ENCODE measurements around the gene TTC28. TPM values are rescaled to one million over a fixed set of nuclear protein-coding genes. Genes with fewer than 3 reads are reported as not detected.

TTC28 gene
- total RNA-seq, 2 donors from 2014 or later = 8.8 to 12.0 TPM

DNA sequence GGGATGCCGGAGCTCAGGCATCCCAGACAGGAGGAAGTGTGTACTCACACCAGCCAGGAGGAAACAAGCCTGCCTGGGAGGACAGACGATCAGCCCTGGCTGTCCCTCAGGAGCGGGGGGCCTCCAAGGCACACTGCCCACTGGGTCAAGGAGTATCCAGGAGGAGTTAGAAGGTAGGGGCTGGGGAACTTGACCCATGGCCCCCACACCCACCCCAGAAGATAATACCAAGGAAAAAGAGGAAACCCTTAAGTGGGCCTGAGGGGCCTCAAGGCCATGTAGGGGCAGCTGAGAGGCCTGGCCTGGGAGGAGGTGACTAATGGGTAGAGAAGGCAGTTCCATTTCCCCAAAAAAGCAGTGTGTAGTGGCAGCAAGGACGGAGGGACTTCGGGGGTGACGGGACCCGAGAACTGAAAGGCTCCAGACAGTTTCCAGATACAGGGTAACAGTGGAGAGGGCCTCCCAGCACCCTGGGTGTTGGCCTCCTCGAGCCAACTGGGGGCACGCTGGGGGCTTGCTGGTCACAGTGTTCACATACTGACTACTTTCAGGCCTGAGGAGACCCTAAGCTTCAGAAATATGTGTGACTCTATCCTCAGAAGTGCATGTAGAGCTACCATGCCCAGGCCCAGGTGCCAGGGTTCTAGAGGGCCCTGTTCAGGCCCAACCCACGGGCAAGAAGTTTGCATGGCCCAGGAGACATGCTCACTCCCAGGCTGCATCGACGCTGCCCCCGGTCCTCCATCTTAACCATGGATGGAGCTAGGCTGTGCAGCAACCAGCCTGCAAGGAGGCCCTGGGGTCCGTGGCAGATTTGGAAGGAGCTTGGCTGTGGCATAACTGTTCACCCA is 684.9 kb downstream of the TTC28 start:
- intact Hi-C loops (cut with DNase I, micrococcal nuclease) = no loop called here
- ATAC-seq = no peak
- no peak for DNase-seq

DNA sequence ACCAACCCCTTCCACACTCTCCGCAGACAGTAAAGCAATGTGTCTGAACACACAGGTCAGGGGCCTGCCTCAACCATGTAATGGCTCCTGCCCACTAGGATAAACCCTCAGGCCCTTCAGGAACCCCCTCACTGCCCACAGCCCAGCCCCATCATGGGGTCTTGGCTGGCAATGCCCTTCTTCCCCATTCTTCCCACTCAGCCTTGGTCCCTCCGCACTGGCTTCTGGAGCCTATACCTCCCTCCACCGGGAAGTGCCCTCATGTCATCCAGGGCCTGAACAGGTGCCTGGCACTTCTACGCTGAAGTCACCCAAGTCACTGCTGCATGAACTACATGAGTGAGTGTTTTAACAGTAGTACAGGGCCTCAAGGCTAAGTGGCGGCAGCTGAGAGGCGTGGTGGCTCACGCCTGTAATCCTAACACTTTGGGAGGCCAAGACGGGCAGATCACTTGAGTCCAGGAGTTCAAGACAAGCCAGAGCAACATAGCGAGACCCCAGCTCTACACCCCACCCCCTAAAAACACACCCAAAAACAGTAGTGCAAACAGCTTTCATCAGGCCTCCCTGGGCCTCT is 685.8 kb downstream of the TTC28 start:
- no peak for DNase-seq
- no peak for ATAC-seq
- intact Hi-C loops (cut with DNase I, micrococcal nuclease) = no loop called here

DNA sequence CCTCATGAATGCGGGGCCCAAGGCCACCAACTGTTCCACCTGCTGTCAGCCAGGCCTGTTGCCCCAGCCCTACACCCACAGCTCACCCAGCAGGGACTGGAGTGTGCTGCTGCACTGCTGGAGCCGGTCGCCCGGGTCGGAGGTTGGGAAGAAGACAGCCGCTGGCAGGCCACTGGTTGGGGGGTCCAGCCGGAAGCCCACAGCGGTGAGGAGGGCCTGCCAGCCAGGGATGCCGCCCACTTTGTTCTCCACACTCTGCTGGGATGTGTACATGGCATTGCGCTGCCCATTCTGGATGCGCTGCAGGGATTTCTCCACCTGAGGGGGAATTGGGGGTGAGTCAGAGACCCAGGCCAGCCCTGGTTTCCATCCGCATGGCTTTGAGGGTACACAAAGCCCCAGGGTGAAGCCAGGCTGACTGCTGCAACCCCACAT is 686.4 kb downstream of the TTC28 start:
- intact Hi-C loops (cut with DNase I, micrococcal nuclease) = no loop called here
- ATAC-seq = no peak
- no peak for DNase-seq

DNA sequence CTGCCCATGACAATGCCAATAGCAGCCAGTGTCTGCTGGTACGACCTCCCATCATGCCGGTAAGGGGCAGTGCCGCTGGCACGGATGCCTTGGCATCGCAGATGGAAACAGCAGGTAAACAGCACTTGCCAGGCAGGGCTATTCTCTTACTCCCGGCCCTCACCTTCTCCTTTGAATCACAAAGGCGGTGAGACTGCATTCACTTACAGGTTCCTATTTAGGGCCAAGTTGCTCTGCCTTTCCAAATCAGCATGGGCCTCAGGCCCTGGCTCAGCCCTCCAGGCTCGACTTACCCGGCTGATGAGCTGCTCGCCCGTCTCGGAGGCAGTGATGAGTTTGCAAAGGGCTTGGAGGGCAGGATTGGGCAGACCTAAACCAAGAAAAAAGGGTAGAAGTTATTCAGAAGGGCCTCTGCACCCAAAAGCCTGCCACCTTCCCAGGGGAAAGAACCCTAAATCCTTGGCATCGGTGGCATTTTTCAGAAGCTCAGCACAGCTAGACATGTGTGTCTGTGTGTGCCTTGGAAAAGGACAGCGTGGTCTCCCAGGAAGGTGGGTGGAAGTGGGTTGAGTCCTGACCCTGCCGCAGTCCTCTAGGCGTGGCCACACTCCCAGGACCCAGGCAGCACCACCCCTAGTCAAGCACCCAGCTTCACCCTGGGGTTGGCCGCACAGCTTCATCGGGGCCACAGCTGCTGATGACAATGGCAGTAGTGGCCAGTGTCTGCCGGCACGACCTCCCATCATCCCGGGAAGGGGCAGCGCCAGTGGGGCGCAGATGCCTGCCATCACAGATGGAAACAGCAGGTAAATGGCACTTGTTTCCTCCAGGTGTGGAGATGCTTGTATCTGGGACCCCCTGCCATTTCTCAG is 687.1 kb downstream of the TTC28 start:
- intact Hi-C loops (cut with DNase I, micrococcal nuclease) = no loop called here
- no peak for ATAC-seq
- no peak for DNase-seq

DNA sequence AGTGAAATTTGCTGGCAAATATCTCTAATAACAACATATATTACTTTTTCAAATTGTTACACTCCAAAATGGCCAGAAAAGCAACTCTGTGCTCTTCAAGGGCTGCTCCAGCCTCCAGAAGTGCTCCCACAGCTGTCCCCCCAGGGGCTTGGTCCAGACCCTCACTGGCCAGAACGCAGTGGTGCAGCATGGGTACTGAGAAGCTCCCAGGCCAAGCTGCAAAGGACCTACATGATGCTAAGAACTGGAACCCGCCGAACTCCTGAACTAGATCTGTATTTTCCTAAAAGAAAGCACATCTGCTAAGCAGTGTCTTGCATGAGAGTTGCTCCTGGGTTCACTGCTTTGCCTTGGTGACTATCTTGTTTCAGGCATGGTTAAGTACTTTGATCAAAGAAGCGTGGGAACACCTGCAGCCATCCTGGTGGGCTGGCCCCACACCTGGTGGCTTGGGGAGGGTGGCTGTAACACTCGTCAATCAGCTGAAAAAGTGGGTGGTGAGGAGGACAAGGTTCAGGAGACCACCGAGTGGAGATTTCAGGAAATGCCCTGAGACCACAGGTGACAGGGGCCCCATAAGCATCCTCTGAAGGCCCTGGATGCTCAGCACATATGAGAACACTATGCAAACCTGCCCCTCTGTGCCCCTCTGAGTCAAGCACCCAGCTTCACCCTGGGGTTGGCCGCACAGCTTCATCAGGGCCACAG is 687.9 kb downstream of the TTC28 start:
- DNase-seq (no peak), ATAC-seq (no peak)
- intact Hi-C loops (cut with DNase I, micrococcal nuclease) = no loop called here

DNA sequence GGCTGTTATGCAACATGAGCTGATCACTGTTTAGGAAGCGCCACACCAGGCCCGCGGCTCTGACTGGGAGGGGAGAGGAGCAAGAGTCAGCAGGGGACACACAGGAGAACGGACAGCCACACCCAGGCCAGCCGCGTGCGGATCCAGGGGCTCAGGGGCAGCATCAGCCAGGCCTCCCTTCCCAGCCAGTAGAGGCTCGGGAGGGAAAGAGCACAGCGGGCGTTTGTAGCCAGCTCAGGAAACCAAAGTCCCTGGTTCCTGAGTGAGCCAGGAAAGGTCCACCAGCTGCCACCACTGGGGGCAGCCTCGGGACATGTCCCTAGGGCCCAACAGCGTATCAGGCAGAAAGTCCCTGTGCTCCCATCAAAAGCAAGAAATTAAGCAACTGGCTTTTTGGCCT is 688.8 kb downstream of the TTC28 start:
- peak; percentile 37 for ATAC-seq
- intact Hi-C loops (cut with DNase I, micrococcal nuclease) = no loop called here
- peak; percentile 18 to 49 for DNase-seq

DNA sequence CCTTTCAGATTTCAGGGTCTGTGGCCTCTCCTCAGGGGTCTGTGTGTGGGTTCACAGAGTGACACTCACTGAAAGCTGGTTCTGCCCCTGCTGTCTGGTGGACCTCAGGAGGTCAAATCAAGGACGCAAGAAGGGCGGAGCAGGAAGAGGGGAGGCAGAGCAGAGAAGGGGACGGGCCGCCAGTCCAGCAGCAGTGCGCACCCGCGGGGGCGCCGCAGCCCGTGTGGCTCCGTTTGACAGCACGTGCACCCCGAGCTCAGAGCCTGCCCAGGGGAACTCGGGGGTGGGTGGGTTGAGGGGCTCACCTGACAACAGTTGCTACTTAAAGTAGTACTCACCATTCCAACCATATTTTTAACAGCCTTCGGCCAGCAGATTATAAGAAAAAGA is 689.2 kb downstream of the TTC28 start:
- no peak for DNase-seq
- ATAC-seq = no peak
- intact Hi-C loops (cut with DNase I, micrococcal nuclease) = no loop called here

DNA sequence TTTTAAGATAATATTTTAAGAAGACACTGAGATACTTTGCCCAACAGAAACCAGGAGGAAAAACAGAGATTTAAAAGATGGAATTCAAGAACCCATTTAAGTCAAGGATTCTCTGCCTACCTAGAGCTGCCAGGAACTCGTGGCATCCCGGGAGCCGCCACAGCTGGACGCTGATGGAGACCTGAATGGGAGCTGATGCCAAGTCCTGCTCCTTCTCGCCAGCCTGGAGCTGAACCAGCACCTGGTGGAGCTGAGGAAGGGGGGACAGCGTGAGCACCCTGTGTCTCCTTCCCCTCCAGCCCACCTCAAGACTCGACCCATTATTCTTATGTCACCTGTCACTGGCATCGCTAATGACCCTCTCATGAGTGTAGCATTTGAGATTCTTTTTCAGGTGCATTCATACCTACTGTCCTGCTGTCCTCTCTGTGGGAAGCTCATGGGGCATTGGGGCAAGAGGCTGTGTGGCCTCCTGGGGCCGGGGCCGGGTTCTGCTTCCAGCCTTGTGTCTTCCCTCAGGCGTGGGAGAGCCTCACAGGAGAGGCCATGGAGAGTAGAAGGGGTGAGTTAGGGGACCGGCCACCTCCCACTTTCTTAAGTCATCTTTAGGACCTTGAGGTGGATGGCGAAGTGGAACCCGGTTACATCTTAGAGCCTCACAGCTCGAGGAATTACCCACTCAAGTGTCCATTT is 689.7 kb downstream of the TTC28 start:
- ATAC-seq = no peak
- intact Hi-C loops (cut with DNase I, micrococcal nuclease) = no loop called here
- DNase-seq = no peak

DNA sequence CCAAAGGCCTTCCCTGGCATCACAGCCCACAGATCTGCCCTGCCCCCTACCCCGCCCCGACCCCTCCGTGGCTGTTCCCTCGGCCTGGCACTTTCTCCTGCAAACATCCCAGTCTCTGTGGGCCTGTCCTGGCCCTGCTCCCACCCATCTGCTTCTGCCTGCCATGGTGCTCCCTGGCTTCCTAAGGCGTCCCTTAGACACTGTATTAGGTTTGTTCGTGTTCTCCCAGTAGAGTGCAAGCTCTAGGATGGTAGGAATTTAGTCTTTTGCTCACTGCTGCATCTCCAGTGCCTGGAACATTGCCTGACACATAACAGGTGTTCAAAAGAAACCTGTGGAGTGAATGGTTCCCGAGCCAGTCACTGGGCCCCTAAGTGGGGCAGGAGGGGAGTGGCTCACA is 690.9 kb downstream of the TTC28 start:
- DNase-seq (no peak), ATAC-seq (no peak)
- intact Hi-C loops (cut with DNase I, micrococcal nuclease) = no loop called here

DNA sequence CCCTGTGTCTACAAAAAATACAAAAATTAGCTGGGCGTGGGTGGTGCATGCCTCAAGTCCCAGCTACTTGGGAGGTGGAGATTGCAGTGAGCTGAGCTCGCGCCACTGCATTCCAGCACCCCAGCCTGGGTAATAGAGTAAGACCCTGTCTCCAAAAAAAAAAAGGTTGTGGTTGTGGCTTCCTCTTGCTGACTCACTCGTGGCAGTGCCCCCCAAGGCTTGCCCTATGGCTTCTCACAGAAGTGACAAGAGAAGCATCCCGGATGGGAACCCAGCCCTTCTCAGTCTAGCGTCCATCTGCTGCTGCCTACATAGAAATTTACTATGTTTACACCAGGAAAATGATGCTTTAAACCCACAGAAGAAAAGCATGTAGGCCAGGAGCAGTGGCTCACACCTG is 692.1 kb downstream of the TTC28 start:
- intact Hi-C loops (cut with DNase I, micrococcal nuclease) = no loop called here
- ATAC-seq (no peak), DNase-seq (no peak)

DNA sequence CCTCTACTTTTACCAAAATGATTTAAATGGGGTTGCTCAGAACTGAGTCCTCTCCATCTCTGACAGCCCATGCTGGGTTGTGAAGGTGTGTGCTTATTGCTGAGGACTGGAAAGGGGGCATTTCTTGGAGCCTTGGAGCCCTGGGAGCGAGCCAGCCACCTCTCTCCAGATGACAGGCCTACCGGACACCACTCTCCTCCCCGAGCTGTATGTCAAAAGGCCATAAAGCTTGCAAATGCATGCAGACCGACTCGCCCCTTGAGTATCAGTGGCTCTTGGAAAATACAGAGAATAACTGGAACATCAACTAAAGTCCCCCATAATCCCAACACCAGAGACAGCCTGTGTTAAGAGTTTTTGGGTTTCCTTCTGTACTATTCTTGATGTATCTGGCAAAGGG is 692.7 kb downstream of the TTC28 start:
- ATAC-seq (no peak), DNase-seq (no peak)
- intact Hi-C loops (cut with DNase I, micrococcal nuclease) = no loop called here

DNA sequence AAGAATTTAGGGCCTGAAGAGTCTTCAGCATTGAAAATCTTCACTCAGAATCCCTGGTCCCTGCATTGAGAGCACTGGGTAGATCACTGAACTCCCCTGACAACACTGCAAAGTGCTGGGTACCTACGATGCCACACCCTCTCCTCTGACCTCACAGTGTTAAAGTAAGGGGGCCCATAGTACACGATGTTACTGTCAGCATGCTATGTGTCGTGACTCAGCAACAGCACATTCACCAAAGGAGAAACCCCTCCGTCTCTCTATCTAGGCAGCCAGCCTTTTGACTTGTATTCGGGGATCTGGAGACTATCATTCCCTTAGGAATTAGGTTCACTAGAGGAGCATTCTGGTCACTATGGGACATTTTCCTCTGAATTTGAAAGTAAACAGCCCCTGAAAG is 693.2 kb downstream of the TTC28 start:
- intact Hi-C loops (cut with DNase I, micrococcal nuclease) = no loop called here
- ATAC-seq (no peak), DNase-seq (no peak)

DNA sequence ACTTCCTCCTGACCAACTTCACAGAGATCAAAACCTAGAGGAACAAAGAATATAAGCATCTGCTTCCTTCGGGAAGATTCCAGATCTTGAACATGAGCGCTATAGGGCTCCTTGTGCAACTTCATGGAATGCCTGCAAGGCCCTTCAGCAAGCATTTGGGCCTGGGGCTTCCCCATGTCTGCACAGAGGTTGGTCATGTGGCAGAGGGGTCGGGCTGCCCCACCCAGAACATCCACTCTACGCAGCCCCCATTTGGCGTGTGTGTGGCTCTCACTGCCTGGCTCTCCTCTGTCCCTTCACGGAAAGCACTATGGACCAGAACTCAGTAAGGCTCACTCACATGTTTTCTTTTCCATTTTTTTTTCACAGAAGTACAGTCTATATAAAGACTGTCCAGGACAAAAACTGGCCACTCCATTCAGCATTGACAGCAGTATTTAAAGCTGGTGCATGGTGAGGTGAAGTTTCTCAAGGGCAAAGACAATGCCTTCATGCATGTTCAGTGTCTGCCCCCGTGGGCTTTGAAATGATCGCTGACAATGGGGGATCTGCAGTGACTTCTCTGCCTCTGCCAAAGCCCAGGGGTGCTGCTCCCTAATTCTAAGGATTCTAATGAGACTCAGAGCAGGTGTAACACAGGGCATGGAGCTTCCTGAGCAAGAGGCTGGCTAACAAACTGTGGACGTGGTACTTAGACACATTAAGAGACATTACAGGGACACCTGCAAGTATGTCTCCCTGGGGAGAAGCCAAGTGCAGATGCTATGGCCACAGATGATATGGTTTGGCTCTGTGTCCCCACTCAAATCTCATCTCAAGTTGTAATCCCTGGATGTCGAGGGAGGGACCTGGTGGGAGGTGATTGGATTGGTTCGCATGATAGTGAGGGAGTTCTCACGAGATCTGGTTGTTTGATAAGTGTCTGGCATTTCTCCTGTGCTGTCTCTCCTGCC is 694.0 kb downstream of the TTC28 start:
- intact Hi-C loops (cut with DNase I, micrococcal nuclease) = no loop called here
- DNase-seq = no peak
- no peak for ATAC-seq

DNA sequence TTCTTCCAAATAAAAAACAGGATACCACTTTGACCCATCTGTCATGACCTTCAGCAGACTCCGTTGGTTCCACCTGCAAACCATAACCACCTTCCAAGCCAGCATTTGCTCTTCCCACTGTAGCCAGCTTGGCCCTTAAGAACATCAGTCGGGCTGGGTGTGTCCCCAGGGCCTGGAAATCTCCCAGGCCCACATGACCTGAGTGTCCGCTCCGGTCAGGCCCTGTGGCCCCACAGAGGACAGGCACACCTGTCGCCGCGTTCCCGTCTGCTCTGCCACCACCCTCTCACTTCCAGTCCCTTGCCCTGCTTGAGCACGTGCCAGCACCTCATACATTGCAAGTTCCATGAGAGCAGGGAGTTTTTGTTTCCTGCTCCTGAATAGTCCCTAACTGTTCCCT is 694.9 kb downstream of the TTC28 start:
- intact Hi-C loops (cut with DNase I, micrococcal nuclease) = no loop called here
- no peak for ATAC-seq
- no peak for DNase-seq

DNA sequence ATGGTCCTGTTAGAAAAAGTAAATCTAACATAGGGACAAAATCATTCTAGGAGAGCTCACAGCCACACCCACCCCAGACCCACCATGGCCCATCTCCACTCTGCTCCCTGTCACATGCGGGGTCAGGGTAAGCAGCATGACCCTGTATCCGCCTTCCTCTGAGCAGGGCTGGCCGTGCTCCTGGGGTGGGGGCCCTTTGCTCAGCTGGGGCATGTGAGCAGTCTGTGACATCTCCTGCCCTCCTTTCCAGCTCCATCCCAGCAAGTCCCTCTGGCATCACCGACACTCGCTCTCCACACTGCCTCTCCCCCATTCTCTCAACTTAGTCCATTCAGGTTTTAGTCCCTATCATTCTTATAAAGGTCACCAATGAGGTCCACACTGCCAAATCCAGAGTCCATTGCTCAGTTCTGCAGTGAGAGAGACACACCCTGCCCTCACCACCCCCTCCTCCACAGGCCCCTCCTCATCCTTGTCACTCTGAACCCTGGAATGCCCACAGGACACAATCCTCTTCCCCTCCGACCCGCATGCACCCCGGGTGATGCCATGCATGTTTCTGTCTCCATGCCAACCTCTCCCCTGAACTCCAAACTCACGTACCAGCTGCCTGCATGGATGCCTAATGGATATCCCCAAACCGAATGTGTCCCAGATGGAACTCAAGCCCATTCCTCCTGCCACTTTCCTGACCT is 695.5 kb downstream of the TTC28 start:
- ATAC-seq (no peak), DNase-seq (no peak)
- intact Hi-C loops (cut with DNase I, micrococcal nuclease) = no loop called here

DNA sequence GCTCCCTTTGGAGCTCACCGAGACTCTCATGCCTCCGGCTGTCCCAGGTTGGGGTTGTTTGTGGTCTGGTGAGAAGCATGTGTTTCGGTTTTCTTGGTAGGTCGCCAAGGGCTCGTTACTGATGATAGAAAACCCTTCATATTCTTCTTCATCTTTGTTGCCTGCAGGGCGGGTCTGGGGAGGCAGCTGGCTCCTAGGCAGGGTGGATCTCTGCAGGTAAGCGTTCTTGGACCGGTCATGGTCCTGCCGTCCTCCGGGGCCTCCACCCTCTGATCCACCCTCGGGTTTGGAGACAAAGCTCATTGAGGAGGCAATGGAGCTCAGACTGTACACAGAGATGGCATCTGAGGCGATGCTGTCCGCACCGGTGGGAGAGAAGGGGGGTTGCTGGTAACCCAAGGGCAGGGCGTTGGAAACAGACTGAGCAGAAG is 696.3 kb downstream of the TTC28 start:
- no peak for DNase-seq
- ATAC-seq = no peak
- intact Hi-C loops (cut with DNase I, micrococcal nuclease) = no loop called here

DNA sequence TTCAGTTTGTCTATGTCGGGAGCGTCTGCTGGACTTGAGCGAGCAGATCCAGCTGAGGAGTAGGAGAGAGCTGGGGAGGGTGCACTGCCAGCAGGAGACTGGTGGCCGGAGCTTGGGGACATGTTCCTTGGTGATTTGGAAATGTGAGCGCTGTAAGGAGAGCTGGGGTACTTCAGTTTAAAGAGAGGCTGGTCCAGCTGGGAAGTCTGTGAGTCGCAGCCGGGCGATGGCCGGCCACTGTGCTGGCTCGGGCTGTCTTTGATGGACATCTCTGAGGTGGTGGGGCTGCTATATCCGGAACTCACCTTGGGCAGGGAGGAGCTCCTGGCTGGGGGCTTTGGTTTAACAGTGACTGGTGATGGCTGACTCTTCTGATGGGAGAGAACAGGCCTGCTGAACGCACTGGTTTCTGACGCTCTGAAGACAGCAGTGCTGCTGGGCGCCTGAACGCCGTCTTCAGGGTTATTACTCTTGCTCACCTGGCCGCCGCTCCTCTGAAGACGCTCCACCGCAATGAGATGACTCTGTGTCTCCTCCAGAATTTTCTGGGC is 696.9 kb downstream of the TTC28 start:
- ATAC-seq (no peak), DNase-seq (no peak)
- intact Hi-C loops (cut with DNase I, micrococcal nuclease) = no loop called here

All from left colon (tissue), 2 donors.